Endothelial cell of umbilical vein (primary cell): ENCODE data around the gene TSHZ1. TPM values are rescaled to one million over a fixed set of nuclear protein-coding genes. Genes with fewer than 3 reads are reported as not detected.

Source experiments
- BruUV-seq: library from RNA; stranded (reverse); fragments of 400-500 nt; replicated peaks from 2 replicates; lab custom pipeline; 2021; lab: Mats Ljungman, UMichigan
- CTCF ChIA-PET: fragments of 300-600, 350-600 bp; sonication (Branson Sonifier 250); formaldehyde crosslinking; loops from one replicate; lab custom pipeline; 2021; ENCODE audit warnings: antibody characterized with exemption, inconsistent platforms; lab: Charles Lee
- POLR2A ChIA-PET: fragments of 300-600, 350-600 bp; sonication (Branson Sonifier 250); formaldehyde crosslinking; loops from one replicate; lab custom pipeline; 2021; ENCODE audit warnings: antibody characterized with exemption, inconsistent platforms; lab: Charles Lee
- DNase-seq: peaks from one replicate; pipeline ENCODE4 v3.0.0-alpha.2; 2011; ENCODE audit warnings: low read depth, low spot score
- FAIRE-seq: peaks from 2 replicates; lab custom pipeline; 2011; peaks lifted over from hg19 to GRCh38; lab: Jason Lieb, UNC
- H2AFZ ChIP-seq: 2 replicates; pipeline ENCODE4 v1.6.0; 2012; ENCODE audit warnings: low read depth, low read length, control low read depth, inconsistent platforms
- H3K27ac ChIP-seq: 2 replicates; pipeline ENCODE4 v1.5.1; 2011; ENCODE audit warnings: low read depth, mild to moderate bottlenecking, control low read depth, low read length, moderate library complexity; ENCODE audit not compliant: insufficient read depth
- H3K27me3 ChIP-seq, 2 experiments: 2 replicates each; pipeline versions ENCODE4 v1.6.0 to v1.6.1; 2011; ENCODE audit warnings: low read length in 2 of 2, mixed read lengths in 1 of 2; ENCODE audit not compliant: control insufficient read depth in 2 of 2, insufficient read depth in 2 of 2
- H3K36me3 ChIP-seq, 2 experiments: 2 replicates in 1 of 2; 3 replicates in 1 of 2; pipeline ENCODE4 v1.5.1; 2011; ENCODE audit warnings: low read length in 2 of 2, mild to moderate bottlenecking in 1 of 2, moderate library complexity in 1 of 2; ENCODE audit not compliant: control insufficient read depth in 2 of 2, insufficient read depth in 2 of 2; ENCODE audit errors: extremely low read depth in 1 of 2
- H3K4me1 ChIP-seq: 3 replicates; pipeline ENCODE4 v1.5.1; 2011; ENCODE audit warnings: mild to moderate bottlenecking, low read length; ENCODE audit not compliant: control insufficient read depth, insufficient read depth; ENCODE audit errors: extremely low read depth
- H3K4me2 ChIP-seq: 2 replicates; pipeline ENCODE4 v1.6.1; 2011; ENCODE audit warnings: low read length, control low read depth, mixed read lengths; ENCODE audit not compliant: insufficient read depth
- H3K4me3 ChIP-seq, 3 experiments: fragments of 200-600 bp in 1 of 3; sonication (generic), shearing (Covaris generic) in 1 of 3; replicated peaks in 1 of 3; 2 replicates each; pipeline ENCODE4 v1.5.1; 2011 to 2016; ENCODE audit warnings: control low read depth in 3 of 3, low read length in 3 of 3, mild to moderate bottlenecking in 2 of 3, inconsistent platforms in 1 of 3, low read depth in 1 of 3, moderate library complexity in 1 of 3; ENCODE audit not compliant: insufficient read depth in 1 of 3
- H3K79me2 ChIP-seq: 2 replicates; pipeline ENCODE4 v1.6.0; 2012; ENCODE audit warnings: low read length, inconsistent platforms; ENCODE audit not compliant: control insufficient read depth, insufficient read depth
- H3K9ac ChIP-seq: replicated peaks from 2 replicates; pipeline ENCODE3; 2011; ENCODE audit warnings: low read length, control low read depth; ENCODE audit not compliant: insufficient read depth; ENCODE audit errors: extremely low read depth
- H3K9me1 ChIP-seq: replicated peaks from 3 replicates; pipeline ENCODE4 v1.6.0; 2011; ENCODE audit warnings: mild to moderate bottlenecking, low read length; ENCODE audit not compliant: control insufficient read depth, insufficient read depth; ENCODE audit errors: extremely low read depth
- H3K9me3 ChIP-seq: replicated peaks from 2 replicates; pipeline ENCODE4 v1.5.1; 2012; ENCODE audit warnings: low read length, inconsistent platforms; ENCODE audit not compliant: control insufficient read depth, insufficient read depth
- H4K20me1 ChIP-seq: replicated peaks from 2 replicates; pipeline ENCODE3; 2011; ENCODE audit warnings: mild to moderate bottlenecking, low read length; ENCODE audit not compliant: control insufficient read depth, insufficient read depth; ENCODE audit errors: extremely low read depth
- FOS ChIP-seq: IDR thresholded peaks from 2 replicates; pipeline ENCODE4 v1.6.1; 2011; ENCODE audit warnings: mild to moderate bottlenecking, low read length, moderate library complexity, borderline replicate concordance; ENCODE audit not compliant: insufficient read depth
- GATA2 ChIP-seq: IDR thresholded peaks from 2 replicates; pipeline ENCODE4 v1.7.0; 2011; ENCODE audit warnings: low read depth, mild to moderate bottlenecking, moderate library complexity, mixed read lengths, low read length; ENCODE audit not compliant: insufficient read length, insufficient read depth
- JUN ChIP-seq: IDR thresholded peaks from 2 replicates; pipeline ENCODE4 v1.6.1; 2011; ENCODE audit warnings: borderline replicate concordance, low read depth; ENCODE audit not compliant: insufficient read length, insufficient read depth
- POLR2A ChIP-seq: IDR thresholded peaks from 2 replicates; pipeline ENCODE4 v1.6.1; 2012; ENCODE audit warnings: low read depth, mild to moderate bottlenecking, control low read depth, low read length
- POLR2AphosphoS5 ChIP-seq: IDR thresholded peaks from 2 replicates; pipeline ENCODE4 v1.6.1; 2012; ENCODE audit warnings: low read depth, mild to moderate bottlenecking, control low read depth, low read length, moderate library complexity; ENCODE audit not compliant: insufficient read depth
- dilution Hi-C: fragments of 300-500 bp; cut with MboI; formaldehyde crosslinking; loops from one replicate; pipeline ENCODE4 v1.15.0; 2019; ENCODE audit warnings: low sequenced_read_pairs; ENCODE audit not compliant: extremely low pct_ligation_motif_present
- intact Hi-C: fragments of 100-400 bp; cut with micrococcal nuclease; formaldehyde crosslinking; loops from one replicate; pipeline ENCODE4 v1.10.0; 2022
- polyA plus RNA-seq, 4 experiments: library from polyadenylated mRNA; depleted of rRNA in 3 of 4; stranded (reverse) in 3 of 4; unstranded in 1 of 4; fragments of >200 nt; gene quantifications; 2 replicates each; pipeline versions ENCODE4 v1.2.1 to v1.2.3, GENCODE V29; 2011 to 2012; ENCODE audit warnings: missing spikeins in 1 of 4
- total RNA-seq: library from RNA; stranded (reverse); gene quantifications from 2 replicates; pipeline ENCODE4 v1.2.3, GENCODE V29; 2021
- TF ChIP-seq, protein P1 (sequence below): IDR thresholded peaks from 2 replicates; pipeline ENCODE4 v1.6.1; 2011; ENCODE audit not compliant: insufficient read depth, insufficient read length
- TF ChIP-seq, protein P2 (sequence below), 2 donors: IDR thresholded peaks; 1 replicate in 1 of 2; 2 replicates in 1 of 2; pipeline ENCODE4 v1.5.1; 2011; ENCODE audit warnings: low read length in 2 of 2, mild to moderate bottlenecking in 2 of 2, moderate library complexity in 2 of 2, control low read depth in 1 of 2, inconsistent platforms in 1 of 2, low read depth in 1 of 2; ENCODE audit not compliant: insufficient read depth in 1 of 2; ENCODE audit errors: extremely low read depth in 1 of 2

The TSHZ1 gene
- total and polyA plus RNA-seq, 2 donors (not counting 3 experiments of a cell fraction or from before 2014, with no cell fraction given), result 4.2 to 10.2 TPM

DNA sequence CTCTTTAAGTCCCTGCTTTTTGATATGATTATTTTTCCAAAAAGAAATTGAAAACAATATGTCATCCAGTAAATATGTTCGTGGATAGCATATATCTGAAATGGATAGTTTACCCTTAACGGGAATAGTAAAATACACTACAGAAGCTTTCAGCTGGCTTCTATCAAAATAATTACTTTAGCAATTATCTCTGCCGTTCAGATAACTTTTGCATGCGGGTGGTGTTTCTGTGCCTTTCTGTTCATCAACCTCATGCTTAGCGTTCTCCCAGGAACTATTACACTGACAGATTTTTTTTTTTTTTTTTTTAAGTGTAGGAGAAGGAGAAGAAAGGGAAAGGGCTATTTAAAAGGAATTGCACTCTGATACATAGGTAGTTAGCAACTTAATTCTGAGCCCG, 53.6 kb downstream of the TSHZ1 start:
- no peaks in the 10 kb centered on the region for H3K27me3 ChIP-seq
- H3K4me3 ChIP-seq, result no peak overlapping the region
- CTCF ChIA-PET, result interaction anchor here (0.6 to 1.6 kb wide), 4 partner anchors 13 to 611 kb away, joined by 3 to 4 read pairs (median 4); no protein-coding TSS in a partner anchor
- FAIRE-seq, result no peak
- peaks cover 19% of the 10 kb centered on the region for H3K4me1 ChIP-seq
- H3K36me3 ChIP-seq, result no peaks in the 10 kb centered on the region
- no peak overlapping the region for H3K4me2 ChIP-seq
- H3K79me2 ChIP-seq, result no peaks in the 10 kb centered on the region
- H3K27ac ChIP-seq, result no peak overlapping the region
- no peak overlapping the region for H2AFZ ChIP-seq
- no peaks in the 10 kb centered on the region for H3K9me3 ChIP-seq
- no TSS peak for BruUV-seq
- H3K9me1 ChIP-seq, result no peaks in the 10 kb centered on the region
- POLR2A ChIA-PET, result no interaction called here
- DNase-seq, result no peak
- dilution Hi-C loops (no loop called here), intact Hi-C loops (no loop called here)
- H3K9ac ChIP-seq, result no peak overlapping the region
- H4K20me1 ChIP-seq, result no peaks in the 10 kb centered on the region
- TF ChIP-seq POLR2A (no peak), JUN (no peak), POLR2AphosphoS5 (no peak), GATA2 (no peak), FOS (no peak)
- TF ChIP-seq, protein P1, sequence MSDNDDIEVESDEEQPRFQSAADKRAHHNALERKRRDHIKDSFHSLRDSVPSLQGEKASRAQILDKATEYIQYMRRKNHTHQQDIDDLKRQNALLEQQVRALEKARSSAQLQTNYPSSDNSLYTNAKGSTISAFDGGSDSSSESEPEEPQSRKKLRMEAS, result no peak
- TF ChIP-seq, protein P2, sequence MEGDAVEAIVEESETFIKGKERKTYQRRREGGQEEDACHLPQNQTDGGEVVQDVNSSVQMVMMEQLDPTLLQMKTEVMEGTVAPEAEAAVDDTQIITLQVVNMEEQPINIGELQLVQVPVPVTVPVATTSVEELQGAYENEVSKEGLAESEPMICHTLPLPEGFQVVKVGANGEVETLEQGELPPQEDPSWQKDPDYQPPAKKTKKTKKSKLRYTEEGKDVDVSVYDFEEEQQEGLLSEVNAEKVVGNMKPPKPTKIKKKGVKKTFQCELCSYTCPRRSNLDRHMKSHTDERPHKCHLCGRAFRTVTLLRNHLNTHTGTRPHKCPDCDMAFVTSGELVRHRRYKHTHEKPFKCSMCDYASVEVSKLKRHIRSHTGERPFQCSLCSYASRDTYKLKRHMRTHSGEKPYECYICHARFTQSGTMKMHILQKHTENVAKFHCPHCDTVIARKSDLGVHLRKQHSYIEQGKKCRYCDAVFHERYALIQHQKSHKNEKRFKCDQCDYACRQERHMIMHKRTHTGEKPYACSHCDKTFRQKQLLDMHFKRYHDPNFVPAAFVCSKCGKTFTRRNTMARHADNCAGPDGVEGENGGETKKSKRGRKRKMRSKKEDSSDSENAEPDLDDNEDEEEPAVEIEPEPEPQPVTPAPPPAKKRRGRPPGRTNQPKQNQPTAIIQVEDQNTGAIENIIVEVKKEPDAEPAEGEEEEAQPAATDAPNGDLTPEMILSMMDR (IDR thresholded peaks at IDR 0.05; ENCODE audit: extremely low read depth in 1 of 2, insufficient read depth in 1 of 2, low read depth in 1 of 2, low read length in 2 of 2), result no peak
